Measurements from ENCODE around the gene ZYX. TPM values are rescaled to one million over a fixed set of nuclear protein-coding genes. Genes with fewer than 3 reads are reported as not detected.
"Not testable (repeated sequence)": the region's sequence is repeated elsewhere in the genome, so short reads cannot be mapped to it uniquely, and the experiment has no call there.

The ZYX gene
- total RNA-seq, 1 experiment from 2014 or later = 179 TPM

DNA sequence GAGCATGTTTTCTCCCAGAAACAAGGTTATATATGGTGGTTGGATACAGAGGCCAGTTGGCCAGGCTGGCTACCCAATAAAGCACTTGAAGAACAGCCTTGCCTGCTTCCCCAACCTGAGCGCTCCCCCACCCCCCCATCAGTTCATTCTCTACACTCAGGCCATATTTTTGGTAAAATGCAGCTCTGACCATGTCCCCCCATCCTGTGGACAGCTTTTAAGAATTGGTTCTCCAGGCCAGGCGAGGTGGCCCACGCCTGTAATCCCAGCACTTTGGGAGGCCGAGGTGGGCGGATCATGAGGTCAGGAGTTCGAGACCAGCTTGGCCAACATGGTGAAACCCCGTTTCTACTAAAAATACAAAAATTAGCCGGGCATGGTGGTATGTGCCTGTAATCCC lies 11.3 kb downstream of the ZYX start:
- H3K27ac Mint-ChIP-seq; H3K27me3 Mint-ChIP-seq (ENCODE audit: low read depth); H3K9me3 Mint-ChIP-seq; ATAC-seq; DNase-seq (ENCODE audit: low spot score); H3K4me3 Mint-ChIP-seq; CTCF ChIA-PET; H3K4me1 Mint-ChIP-seq: not testable (repeated sequence)
- POLR2A ChIA-PET = interaction anchor here (0.5 to 7.2 kb wide), 2 partner anchors 15 to 23 kb away, joined by 5 to 62 read pairs; partner anchors contain the start of gene EPHA1
- peaks cover 81% of the 10 kb centered on the region for H3K36me3 Mint-ChIP-seq

DNA sequence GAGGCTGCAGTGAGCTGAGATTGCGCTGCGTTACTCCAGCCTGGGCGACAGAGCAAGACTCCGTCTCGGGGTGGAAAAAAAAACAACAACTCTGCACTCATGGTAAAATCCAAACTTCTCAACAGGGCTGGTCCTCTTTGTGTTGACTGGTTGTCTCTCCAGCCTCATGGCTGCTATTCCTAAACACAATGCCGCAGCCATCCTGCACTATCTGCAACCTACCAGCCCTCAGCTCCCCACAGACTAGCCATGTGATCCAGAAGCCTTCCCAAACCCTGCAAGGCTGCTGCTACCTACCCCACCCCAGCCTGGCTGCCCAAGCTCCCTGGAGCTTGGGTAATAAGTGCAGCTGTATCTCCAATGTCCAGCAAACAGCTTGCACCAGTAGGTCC lies 11.7 kb downstream of the ZYX start:
- 0 out of 2 replicates have a peak, but pooled peaks have one; percentile 7 for TF ChIP-seq ZNF121 (CRISPR knock-in tag; IDR thresholded peaks at IDR 0.05)
- TF ChIP-seq, protein P1, sequence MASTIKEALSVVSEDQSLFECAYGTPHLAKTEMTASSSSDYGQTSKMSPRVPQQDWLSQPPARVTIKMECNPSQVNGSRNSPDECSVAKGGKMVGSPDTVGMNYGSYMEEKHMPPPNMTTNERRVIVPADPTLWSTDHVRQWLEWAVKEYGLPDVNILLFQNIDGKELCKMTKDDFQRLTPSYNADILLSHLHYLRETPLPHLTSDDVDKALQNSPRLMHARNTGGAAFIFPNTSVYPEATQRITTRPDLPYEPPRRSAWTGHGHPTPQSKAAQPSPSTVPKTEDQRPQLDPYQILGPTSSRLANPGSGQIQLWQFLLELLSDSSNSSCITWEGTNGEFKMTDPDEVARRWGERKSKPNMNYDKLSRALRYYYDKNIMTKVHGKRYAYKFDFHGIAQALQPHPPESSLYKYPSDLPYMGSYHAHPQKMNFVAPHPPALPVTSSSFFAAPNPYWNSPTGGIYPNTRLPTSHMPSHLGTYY (CRISPR knock-in tag; IDR thresholded peaks at IDR 0.05) = no peak
- TF ChIP-seq CBFB (CRISPR knock-in tag; IDR thresholded peaks at IDR 0.05; ENCODE audit: low read depth) = no peak
- ATAC-seq (no peak), DNase-seq (ENCODE audit: low spot score) (no peak)
- Mint-ChIP-seq H3K27me3 (ENCODE audit: low read depth) (no peaks in the 10 kb centered on the region), H3K27ac (peak overlapping the region; percentile 76), H3K4me3 (no peak overlapping the region), H3K9me3 (no peaks in the 10 kb centered on the region), H3K36me3 (peaks cover 82% of the 10 kb centered on the region), H3K4me1 (peaks cover 7% of the 10 kb centered on the region)
- ChIA-PET CTCF (interaction anchor here (0.9 kb wide), 1 partner anchor 47 kb away, joined by 5 read pairs; no protein-coding TSS in a partner anchor), POLR2A (interaction anchor here (0.5 to 7.2 kb wide), 2 partner anchors 14 to 23 kb away, joined by 5 to 62 read pairs; partner anchors contain the start of gene EPHA1)

DNA sequence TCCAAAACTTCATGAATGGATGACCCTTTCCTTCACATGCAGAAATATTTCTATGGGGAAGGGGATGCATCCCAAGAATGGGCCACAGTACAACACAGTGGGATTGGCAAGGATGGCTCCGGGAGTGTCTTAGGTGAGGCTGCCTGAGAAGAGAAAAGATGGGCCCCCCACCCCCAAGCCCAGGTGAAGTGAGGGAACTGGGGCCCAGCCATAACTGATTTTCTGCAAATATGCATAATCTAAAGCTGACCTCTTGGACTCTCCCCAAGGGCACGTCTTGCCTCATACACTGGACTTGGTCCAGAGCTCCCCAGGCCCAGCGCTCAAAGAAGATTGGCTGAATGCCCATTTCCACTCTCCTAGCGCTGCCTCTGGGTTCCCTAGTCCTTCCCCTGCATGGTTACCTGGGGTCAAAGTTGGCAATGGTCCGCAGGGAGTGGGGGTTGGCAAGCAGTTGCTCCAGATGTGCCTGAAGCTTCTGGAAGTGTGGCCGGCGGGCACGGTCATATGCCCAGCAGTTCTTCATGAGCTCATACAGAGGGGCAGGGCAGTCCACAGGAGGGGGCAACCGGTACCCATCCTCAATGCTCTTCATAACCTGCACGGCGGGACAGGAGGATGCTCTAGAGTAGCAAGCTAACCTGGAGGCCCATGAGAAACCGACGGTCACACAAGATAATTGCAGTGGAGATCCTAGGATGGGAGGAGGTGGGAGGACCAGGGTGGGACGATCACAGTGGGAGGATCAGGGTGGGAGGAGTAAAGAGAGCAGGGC lies 12.3 kb downstream of the ZYX start:
- CTCF ChIA-PET = interaction anchor here (0.9 kb wide), 1 partner anchor 48 kb away, joined by 5 read pairs; no protein-coding TSS in a partner anchor

DNA sequence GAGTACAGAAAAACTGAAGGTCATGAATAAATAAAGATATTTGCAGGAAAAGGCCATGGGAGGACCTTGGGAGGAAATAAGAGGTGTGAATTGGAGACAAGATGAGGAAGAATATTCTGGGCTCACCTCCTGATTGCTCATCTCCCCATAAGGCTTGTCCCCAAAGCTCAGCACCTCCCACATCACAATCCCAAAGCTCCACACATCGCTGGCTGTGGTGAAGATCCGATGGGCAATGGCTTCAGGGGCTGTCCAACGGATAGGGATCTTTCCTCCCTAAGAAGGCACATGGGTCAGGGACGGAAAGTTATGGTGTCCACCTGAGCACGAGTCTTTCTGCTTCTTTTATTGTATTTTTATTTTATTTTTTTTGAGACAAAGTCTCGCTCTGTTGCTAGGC lies 12.9 kb downstream of the ZYX start:
- Mint-ChIP-seq H3K4me1 (peaks cover 6% of the 10 kb centered on the region), H3K9me3 (no peaks in the 10 kb centered on the region), H3K36me3 (peaks cover 89% of the 10 kb centered on the region), H3K27ac (no peak overlapping the region), H3K27me3 (ENCODE audit: low read depth) (no peaks in the 10 kb centered on the region), H3K4me3 (no peak overlapping the region)
- POLR2A ChIA-PET = interaction anchor here (7.2 kb wide), 1 partner anchor 13 kb away, joined by 62 read pairs; the partner anchor contains the start of gene EPHA1
- ATAC-seq = no peak
- CTCF ChIA-PET = no interaction called here
- no peak for DNase-seq (ENCODE audit: low spot score)
- TF ChIP-seq, protein P2, sequence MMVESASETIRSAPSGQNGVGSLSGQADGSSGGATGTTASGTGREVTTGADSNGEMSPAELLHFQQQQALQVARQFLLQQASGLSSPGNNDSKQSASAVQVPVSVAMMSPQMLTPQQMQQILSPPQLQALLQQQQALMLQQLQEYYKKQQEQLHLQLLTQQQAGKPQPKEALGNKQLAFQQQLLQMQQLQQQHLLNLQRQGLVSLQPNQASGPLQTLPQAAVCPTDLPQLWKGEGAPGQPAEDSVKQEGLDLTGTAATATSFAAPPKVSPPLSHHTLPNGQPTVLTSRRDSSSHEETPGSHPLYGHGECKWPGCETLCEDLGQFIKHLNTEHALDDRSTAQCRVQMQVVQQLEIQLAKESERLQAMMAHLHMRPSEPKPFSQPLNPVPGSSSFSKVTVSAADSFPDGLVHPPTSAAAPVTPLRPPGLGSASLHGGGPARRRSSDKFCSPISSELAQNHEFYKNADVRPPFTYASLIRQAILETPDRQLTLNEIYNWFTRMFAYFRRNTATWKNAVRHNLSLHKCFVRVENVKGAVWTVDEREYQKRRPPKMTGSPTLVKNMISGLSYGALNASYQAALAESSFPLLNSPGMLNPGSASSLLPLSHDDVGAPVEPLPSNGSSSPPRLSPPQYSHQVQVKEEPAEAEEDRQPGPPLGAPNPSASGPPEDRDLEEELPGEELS (CRISPR knock-in tag; IDR thresholded peaks at IDR 0.05) = no peak
- TF ChIP-seq, protein P3, sequence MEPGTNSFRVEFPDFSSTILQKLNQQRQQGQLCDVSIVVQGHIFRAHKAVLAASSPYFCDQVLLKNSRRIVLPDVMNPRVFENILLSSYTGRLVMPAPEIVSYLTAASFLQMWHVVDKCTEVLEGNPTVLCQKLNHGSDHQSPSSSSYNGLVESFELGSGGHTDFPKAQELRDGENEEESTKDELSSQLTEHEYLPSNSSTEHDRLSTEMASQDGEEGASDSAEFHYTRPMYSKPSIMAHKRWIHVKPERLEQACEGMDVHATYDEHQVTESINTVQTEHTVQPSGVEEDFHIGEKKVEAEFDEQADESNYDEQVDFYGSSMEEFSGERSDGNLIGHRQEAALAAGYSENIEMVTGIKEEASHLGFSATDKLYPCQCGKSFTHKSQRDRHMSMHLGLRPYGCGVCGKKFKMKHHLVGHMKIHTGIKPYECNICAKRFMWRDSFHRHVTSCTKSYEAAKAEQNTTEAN (CRISPR knock-in tag; IDR thresholded peaks at IDR 0.05) = no peak
- TF ChIP-seq, protein P4, sequence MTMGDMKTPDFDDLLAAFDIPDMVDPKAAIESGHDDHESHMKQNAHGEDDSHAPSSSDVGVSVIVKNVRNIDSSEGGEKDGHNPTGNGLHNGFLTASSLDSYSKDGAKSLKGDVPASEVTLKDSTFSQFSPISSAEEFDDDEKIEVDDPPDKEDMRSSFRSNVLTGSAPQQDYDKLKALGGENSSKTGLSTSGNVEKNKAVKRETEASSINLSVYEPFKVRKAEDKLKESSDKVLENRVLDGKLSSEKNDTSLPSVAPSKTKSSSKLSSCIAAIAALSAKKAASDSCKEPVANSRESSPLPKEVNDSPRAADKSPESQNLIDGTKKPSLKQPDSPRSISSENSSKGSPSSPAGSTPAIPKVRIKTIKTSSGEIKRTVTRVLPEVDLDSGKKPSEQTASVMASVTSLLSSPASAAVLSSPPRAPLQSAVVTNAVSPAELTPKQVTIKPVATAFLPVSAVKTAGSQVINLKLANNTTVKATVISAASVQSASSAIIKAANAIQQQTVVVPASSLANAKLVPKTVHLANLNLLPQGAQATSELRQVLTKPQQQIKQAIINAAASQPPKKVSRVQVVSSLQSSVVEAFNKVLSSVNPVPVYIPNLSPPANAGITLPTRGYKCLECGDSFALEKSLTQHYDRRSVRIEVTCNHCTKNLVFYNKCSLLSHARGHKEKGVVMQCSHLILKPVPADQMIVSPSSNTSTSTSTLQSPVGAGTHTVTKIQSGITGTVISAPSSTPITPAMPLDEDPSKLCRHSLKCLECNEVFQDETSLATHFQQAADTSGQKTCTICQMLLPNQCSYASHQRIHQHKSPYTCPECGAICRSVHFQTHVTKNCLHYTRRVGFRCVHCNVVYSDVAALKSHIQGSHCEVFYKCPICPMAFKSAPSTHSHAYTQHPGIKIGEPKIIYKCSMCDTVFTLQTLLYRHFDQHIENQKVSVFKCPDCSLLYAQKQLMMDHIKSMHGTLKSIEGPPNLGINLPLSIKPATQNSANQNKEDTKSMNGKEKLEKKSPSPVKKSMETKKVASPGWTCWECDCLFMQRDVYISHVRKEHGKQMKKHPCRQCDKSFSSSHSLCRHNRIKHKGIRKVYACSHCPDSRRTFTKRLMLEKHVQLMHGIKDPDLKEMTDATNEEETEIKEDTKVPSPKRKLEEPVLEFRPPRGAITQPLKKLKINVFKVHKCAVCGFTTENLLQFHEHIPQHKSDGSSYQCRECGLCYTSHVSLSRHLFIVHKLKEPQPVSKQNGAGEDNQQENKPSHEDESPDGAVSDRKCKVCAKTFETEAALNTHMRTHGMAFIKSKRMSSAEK (CRISPR knock-in tag; IDR thresholded peaks at IDR 0.05; ENCODE audit: borderline replicate concordance) = no peak
- TF ChIP-seq, protein P5, sequence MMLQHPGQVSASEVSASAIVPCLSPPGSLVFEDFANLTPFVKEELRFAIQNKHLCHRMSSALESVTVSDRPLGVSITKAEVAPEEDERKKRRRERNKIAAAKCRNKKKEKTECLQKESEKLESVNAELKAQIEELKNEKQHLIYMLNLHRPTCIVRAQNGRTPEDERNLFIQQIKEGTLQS (CRISPR knock-in tag; conservative IDR thresholded peaks at IDR 0.05) = no peak
- TF ChIP-seq KAT7 (CRISPR knock-in tag; IDR thresholded peaks at IDR 0.05; ENCODE audit: borderline replicate concordance) = no peak

More for the DNA sequence above, 12.3 kb downstream of the ZYX start:
- Mint-ChIP-seq H3K4me1 (peaks cover 6% of the 10 kb centered on the region), H3K9me3 (no peaks in the 10 kb centered on the region), H3K4me3 (no peak overlapping the region), H3K27ac (peak overlapping the region; percentile 76), H3K27me3 (ENCODE audit: low read depth) (no peaks in the 10 kb centered on the region), H3K36me3 (peaks cover 88% of the 10 kb centered on the region)
- POLR2A ChIA-PET = interaction anchor here (7.2 kb wide), 1 partner anchor 14 kb away, joined by 62 read pairs; the partner anchor contains the start of gene EPHA1
- no peak for DNase-seq (ENCODE audit: low spot score)
- TF ChIP-seq, protein P6, sequence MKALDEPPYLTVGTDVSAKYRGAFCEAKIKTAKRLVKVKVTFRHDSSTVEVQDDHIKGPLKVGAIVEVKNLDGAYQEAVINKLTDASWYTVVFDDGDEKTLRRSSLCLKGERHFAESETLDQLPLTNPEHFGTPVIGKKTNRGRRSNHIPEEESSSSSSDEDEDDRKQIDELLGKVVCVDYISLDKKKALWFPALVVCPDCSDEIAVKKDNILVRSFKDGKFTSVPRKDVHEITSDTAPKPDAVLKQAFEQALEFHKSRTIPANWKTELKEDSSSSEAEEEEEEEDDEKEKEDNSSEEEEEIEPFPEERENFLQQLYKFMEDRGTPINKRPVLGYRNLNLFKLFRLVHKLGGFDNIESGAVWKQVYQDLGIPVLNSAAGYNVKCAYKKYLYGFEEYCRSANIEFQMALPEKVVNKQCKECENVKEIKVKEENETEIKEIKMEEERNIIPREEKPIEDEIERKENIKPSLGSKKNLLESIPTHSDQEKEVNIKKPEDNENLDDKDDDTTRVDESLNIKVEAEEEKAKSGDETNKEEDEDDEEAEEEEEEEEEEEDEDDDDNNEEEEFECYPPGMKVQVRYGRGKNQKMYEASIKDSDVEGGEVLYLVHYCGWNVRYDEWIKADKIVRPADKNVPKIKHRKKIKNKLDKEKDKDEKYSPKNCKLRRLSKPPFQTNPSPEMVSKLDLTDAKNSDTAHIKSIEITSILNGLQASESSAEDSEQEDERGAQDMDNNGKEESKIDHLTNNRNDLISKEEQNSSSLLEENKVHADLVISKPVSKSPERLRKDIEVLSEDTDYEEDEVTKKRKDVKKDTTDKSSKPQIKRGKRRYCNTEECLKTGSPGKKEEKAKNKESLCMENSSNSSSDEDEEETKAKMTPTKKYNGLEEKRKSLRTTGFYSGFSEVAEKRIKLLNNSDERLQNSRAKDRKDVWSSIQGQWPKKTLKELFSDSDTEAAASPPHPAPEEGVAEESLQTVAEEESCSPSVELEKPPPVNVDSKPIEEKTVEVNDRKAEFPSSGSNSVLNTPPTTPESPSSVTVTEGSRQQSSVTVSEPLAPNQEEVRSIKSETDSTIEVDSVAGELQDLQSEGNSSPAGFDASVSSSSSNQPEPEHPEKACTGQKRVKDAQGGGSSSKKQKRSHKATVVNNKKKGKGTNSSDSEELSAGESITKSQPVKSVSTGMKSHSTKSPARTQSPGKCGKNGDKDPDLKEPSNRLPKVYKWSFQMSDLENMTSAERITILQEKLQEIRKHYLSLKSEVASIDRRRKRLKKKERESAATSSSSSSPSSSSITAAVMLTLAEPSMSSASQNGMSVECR (CRISPR knock-in tag; IDR thresholded peaks at IDR 0.05; ENCODE audit: borderline replicate concordance) = no peak
- TF ChIP-seq GABPB1 (CRISPR knock-in tag; IDR thresholded peaks at IDR 0.05) = peak; percentile 78
- ATAC-seq = no peak

Data from WTC11 (cell line).